Panc1 (cell line): Measurements from ENCODE around the gene CD300E.
A peak's percentile ranks its signal among the peaks of the same experiment; 100 is the strongest.

ENCODE experiments used
- POLR2AphosphoS5 ChIP-seq: IDR thresholded peaks from 2 replicates; pipeline ENCODE4 v1.6.1; 2012; ENCODE audit warnings: mild to moderate bottlenecking, low read depth, low read length, moderate library complexity
- TF ChIP-seq, protein P1 (sequence below): fragments of 450-650 bp; IDR thresholded peaks from 2 replicates; pipeline ENCODE4 v1.5.1; 2017; ENCODE audit warnings: mild to moderate bottlenecking

DNA sequence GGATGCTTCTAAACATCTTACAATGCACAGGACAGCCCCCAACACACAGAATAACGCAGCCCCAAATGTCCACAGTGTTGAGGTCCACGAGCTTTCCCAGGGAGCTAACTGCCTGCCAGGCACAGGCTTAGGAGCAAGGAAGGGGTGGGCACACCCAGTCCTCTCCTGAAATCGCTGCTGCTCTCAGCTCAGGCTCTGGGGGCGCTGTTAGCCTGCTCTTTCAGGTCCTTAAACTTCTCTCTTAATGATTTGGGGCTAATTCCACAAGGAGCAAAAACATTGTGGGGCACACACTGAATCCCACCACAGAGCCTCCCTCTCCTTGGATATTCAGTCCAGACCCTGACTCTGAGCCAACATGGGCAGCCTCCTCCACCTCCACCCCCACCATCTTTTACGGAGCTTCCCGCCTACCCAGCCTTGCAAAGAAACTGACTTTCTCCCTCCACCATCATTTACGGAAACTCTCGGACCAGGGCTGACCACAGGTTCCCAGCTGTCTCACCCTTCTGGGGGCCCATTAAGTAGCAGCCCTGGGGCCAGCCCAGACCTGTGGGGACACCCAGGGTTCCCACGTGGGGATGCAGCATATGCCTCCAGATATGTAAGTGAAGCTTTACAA, 57.3 kb downstream of the CD300E start:
- TF ChIP-seq POLR2AphosphoS5: no peak
- TF ChIP-seq, protein P1, sequence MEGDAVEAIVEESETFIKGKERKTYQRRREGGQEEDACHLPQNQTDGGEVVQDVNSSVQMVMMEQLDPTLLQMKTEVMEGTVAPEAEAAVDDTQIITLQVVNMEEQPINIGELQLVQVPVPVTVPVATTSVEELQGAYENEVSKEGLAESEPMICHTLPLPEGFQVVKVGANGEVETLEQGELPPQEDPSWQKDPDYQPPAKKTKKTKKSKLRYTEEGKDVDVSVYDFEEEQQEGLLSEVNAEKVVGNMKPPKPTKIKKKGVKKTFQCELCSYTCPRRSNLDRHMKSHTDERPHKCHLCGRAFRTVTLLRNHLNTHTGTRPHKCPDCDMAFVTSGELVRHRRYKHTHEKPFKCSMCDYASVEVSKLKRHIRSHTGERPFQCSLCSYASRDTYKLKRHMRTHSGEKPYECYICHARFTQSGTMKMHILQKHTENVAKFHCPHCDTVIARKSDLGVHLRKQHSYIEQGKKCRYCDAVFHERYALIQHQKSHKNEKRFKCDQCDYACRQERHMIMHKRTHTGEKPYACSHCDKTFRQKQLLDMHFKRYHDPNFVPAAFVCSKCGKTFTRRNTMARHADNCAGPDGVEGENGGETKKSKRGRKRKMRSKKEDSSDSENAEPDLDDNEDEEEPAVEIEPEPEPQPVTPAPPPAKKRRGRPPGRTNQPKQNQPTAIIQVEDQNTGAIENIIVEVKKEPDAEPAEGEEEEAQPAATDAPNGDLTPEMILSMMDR: peak; percentile 92
